GM12864 (cell line): ENCODE results near the gene TMEM59L.

Source experiments
- DNase-seq: peaks from one replicate; pipeline ENCODE4 v3.0.0-alpha.2; 2011; ENCODE audit warnings: low read depth
- H3K4me3 ChIP-seq: 2 replicates; pipeline ENCODE4 v1.5.1; 2011; ENCODE audit warnings: mild to moderate bottlenecking, low read depth, low read length, control low read depth
- TF ChIP-seq, protein P1 (sequence below): IDR thresholded peaks from 2 replicates; pipeline ENCODE4 v1.5.1; 2011; ENCODE audit warnings: low read depth, mild to moderate bottlenecking, moderate library complexity, low read length, control low read depth, inconsistent platforms; ENCODE audit errors: missing control alignments

Gene TMEM59L

DNA sequence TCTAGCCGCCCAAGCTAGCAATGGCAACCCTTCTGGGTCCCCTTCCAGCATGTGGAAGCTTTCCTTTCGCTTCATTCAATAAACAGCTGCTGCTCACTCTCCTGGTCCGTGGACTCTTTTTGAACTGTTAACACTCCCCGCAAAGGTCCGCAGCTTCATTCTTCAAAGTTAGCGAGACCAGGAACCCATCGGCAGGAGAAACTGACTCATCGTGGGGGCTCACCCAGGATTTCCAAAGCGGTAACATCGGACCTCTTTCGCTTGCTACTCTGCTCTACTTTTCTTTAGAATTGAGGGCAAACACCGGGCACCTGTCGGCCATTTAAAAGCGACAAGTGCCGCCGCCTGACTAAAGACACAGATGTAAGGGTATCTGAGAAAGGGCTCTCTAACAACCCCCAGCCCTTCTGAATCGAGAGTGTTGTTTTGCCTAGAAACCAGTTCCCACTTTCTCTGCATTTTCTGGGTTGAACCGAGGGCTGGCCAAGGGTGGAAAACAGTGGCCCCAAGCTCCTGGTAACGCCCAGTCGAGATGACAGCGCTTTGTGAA, 35.2 kb upstream of the TMEM59L start:
- no peak overlapping the region for H3K4me3 ChIP-seq
- TF ChIP-seq, protein P1, sequence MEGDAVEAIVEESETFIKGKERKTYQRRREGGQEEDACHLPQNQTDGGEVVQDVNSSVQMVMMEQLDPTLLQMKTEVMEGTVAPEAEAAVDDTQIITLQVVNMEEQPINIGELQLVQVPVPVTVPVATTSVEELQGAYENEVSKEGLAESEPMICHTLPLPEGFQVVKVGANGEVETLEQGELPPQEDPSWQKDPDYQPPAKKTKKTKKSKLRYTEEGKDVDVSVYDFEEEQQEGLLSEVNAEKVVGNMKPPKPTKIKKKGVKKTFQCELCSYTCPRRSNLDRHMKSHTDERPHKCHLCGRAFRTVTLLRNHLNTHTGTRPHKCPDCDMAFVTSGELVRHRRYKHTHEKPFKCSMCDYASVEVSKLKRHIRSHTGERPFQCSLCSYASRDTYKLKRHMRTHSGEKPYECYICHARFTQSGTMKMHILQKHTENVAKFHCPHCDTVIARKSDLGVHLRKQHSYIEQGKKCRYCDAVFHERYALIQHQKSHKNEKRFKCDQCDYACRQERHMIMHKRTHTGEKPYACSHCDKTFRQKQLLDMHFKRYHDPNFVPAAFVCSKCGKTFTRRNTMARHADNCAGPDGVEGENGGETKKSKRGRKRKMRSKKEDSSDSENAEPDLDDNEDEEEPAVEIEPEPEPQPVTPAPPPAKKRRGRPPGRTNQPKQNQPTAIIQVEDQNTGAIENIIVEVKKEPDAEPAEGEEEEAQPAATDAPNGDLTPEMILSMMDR = no peak
- no peak for DNase-seq

DNA sequence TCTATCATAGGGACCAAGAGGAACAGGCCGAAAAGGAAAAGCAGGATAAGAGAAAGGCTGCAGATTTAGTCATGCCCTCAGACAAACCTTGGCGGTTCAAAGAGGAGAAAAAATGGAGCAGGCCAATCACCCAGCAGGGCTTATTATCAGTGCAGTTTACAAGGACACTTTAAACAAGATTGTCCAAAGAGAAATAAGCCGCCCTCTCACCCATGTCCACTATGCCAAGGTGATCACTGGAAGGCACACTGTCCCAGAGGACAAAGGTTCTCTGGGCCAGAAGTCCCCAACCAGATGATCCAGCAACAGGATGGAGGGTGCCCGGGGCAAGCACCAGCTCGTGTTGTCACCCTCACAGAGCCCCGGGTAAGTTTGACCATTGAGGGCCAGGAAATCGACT, 32.4 kb upstream of the TMEM59L start:
- DNase-seq = no peak
- TF ChIP-seq, protein P1 = no peak

DNA sequence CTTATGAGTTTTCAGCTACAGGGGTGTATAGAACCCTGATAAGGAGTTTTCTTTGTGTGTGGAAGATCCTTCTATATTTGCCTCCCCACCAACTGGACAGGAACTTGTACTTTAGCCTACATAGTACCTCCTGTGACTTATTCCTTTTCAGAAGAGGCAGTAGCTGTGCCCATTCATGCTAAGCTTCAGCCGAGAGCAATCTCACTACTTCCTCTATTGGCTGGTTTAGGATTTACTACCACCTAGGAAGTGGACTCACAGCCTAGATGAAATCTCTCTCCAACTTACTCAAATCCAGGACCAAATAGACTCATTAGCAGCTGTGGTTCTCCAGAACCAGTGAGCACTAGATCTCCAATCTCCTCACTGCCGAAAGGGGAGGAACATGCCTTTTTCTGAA, 26.4 kb upstream of the TMEM59L start:
- DNase-seq = no peak
- TF ChIP-seq, protein P1 = peak; percentile 30
- H3K4me3 ChIP-seq = no peak overlapping the region

More for the DNA sequence above, 32.4 kb upstream of the TMEM59L start:
- H3K4me3 ChIP-seq = no peak overlapping the region

DNA sequence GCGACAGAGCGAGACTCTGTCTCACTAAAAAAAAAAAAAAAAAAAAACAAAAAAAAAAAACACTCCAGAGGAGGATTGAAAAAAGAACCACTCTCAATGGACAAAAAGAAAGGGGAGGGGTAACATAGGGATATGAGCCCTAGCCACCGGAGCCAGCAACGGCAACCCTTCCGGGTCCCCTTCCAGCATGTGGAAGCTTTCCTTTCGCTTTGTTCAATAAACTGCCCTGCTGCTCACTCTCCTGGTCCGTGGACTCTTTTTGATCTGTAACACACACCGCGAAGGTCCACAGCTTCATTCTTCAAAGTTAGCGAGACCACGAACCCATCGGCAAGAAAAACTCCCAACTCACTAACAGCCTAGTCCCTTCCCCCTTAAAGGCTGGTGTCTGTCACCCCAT, 25.1 kb upstream of the TMEM59L start:
- DNase-seq = no peak
- TF ChIP-seq, protein P1 = no peak
- H3K4me3 ChIP-seq = peak overlapping the region; percentile 90

DNA sequence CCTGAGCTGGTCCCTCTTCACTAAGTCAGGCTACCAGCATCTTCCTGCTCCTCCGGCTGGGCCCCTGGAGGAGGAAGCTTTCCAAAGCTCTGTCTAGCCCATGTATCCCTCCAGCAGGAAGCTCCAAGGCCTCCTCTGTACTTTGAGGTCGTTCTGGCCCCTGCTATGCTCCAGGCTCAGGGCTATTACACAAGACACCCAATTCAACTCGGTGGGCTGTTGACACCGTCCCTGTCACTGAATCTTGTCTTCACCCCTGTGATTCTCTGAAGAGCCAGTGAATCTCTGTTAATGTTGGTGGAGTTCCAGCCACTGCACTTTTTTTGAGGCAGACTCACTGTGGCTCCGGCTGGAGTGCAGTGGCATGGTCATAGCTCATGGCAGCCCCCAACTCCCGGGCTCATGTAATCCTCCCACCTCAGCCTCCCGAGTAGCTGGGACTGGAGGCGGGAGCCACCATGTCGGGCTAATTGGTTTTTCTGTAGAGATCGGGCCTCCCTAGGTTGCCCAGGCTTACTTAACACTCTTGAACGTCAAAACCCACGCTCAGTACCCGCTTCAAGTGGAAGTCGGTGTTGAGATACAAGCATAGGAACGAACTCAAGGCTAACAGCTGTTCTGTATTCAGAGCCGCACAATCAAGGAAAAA, 24.6 kb upstream of the TMEM59L start:
- TF ChIP-seq, protein P1 = no peak
- no peak for DNase-seq

DNA sequence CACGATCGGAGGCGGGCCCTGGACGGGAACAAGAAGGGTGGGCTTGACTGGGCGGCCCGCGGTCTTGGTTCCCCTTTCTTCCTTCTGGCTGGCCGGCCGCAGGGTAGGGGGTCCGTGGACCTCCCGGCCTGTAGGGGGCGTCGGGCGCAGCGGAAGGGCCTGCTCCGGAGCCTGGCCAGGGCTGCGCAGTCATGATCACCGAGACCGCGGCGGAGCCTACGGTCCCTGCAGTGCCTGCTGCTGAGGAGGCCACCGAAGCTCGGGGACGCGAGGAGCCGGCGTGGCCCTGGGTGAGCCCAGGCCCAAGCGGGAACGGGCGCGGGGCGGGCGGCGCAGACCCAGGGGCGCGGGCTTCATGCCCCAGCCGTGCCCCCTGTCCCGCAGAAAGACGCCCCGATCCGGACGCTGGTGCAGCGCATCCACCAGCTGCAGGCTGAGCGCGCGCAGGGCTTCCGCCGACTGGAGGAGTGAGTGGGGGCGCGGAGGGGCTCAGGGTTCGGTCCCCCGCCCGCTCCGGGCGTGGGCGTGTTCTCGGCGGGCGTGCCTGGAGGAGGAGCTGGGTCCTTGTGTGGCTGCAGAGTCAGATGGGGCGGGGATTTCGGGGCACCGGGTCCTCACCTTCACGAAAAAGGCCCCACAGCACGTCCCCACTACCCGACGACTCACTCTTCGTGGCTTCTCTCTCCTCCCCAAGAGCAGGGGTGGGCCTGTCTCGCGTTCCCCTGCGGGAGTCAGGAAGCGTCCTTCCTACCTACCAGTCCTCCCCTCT, 23.9 kb upstream of the TMEM59L start, which contains the start of gene REX1BD:
Gene REX1BD, plus strand, starts transcription at position 188 of the 769 bp plus-strand sequence. Its CDS starts 4 bp downstream, at position 192.
- H3K4me3 ChIP-seq = peak within 1 kb of the TSS; percentile 90
- peak; percentile 68 for DNase-seq
- TF ChIP-seq, protein P1 = peak; percentile 86

More for the DNA sequence above, 24.6 kb upstream of the TMEM59L start:
- peak overlapping the region; percentile 90 for H3K4me3 ChIP-seq
